Panc1 (cell line): Measurements from ENCODE around the gene SECISBP2. TPM values are rescaled to one million over a fixed set of nuclear protein-coding genes. Genes with fewer than 3 reads are reported as not detected.
"Not testable (repeated sequence)": the region's sequence is repeated elsewhere in the genome, so short reads cannot be mapped to it uniquely, and the experiment has no call there.

ENCODE experiments used
- ATAC-seq: fragments of 200-7000 bp; cut with Tn5 transposase; 2 replicates; pipeline ENCODE4 v1.9.1; 2020; ENCODE audit warnings: mild to moderate bottlenecking, moderate library complexity
- BruUV-seq: library from RNA; stranded (reverse); fragments of 400-500 nt; replicated peaks from 2 replicates; lab custom pipeline; 2021; lab: Mats Ljungman, UMichigan
- CTCF ChIA-PET: fragments of 300-600 bp; sonication (Branson Sonifier 250); formaldehyde crosslinking; loops from one replicate; lab custom pipeline; 2022; ENCODE audit warnings: antibody characterized with exemption; lab: Charles Lee
- POLR2A ChIA-PET: fragments of 300-600 bp; sonication (Branson Sonifier 250); formaldehyde crosslinking; loops from one replicate; lab custom pipeline; 2022; ENCODE audit warnings: antibody characterized with exemption; lab: Charles Lee
- DNase-seq: peaks from one replicate; pipeline ENCODE4 v3.0.0-alpha.2; 2010; ENCODE audit warnings: low read depth, low spot score
- H3K27ac ChIP-seq: 2 replicates; pipeline ENCODE4 v1.5.1; 2011; ENCODE audit warnings: mild to moderate bottlenecking, low read length, inconsistent platforms
- H3K27me3 ChIP-seq: fragments of 200-500 bp; sonication (Bioruptor generic); 2 replicates; pipeline ENCODE4 v1.6.0; 2014; ENCODE audit warnings: low read length, inconsistent platforms; ENCODE audit not compliant: control insufficient read depth, insufficient read depth
- H3K36me3 ChIP-seq: fragments of 200-500 bp; sonication (Bioruptor generic); 2 replicates; pipeline ENCODE4 v1.5.1; 2014; ENCODE audit warnings: inconsistent platforms, mild to moderate bottlenecking, low read length, moderate library complexity; ENCODE audit not compliant: control insufficient read depth, insufficient read depth
- H3K4me1 ChIP-seq: 2 replicates; pipeline ENCODE4 v1.5.1; 2011; ENCODE audit warnings: inconsistent platforms, mild to moderate bottlenecking, low read length, moderate library complexity; ENCODE audit not compliant: control insufficient read depth, insufficient read depth
- H3K4me3 ChIP-seq, 2 experiments: 2 replicates each; pipeline ENCODE4 v1.5.1; 2011 to 2012; ENCODE audit warnings: low read depth in 2 of 2, low read length in 2 of 2, mild to moderate bottlenecking in 2 of 2, inconsistent platforms in 1 of 2, moderate library complexity in 1 of 2
- H3K9me3 ChIP-seq: fragments of 200-500 bp; sonication (Bioruptor generic); 2 replicates; pipeline ENCODE4 v1.5.1; 2014; ENCODE audit warnings: low read depth, mild to moderate bottlenecking, inconsistent platforms, low read length, moderate library complexity; ENCODE audit not compliant: control insufficient read depth, insufficient read depth
- POLR2AphosphoS5 ChIP-seq: IDR thresholded peaks from 2 replicates; pipeline ENCODE4 v1.6.1; 2012; ENCODE audit warnings: mild to moderate bottlenecking, low read depth, low read length, moderate library complexity
- REST ChIP-seq, 2 experiments: IDR thresholded peaks; 2 replicates each; pipeline ENCODE4 v1.6.1; 2011 to 2012; ENCODE audit warnings: low read depth in 2 of 2, control low read depth in 1 of 2, low read length in 1 of 2, mild to moderate bottlenecking in 1 of 2, moderate library complexity in 1 of 2; ENCODE audit not compliant: insufficient read depth in 1 of 2
- SIN3A ChIP-seq: IDR thresholded peaks from 2 replicates; pipeline ENCODE4 v1.6.1; 2012; ENCODE audit warnings: low read depth, mild to moderate bottlenecking, low read length, moderate library complexity, borderline replicate concordance; ENCODE audit not compliant: insufficient read depth
- TCF7L2 ChIP-seq: IDR thresholded peaks from 2 replicates; pipeline ENCODE4 v1.6.1; 2011; ENCODE audit warnings: mild to moderate bottlenecking, low read depth, low read length, inconsistent platforms
- in situ Hi-C: cut with HindIII; loops from 2 replicates; pipeline ENCODE4 v1.10.0; 2016; ENCODE audit warnings: low sequenced_read_pairs, low pct_unique_long_range_greater_than_20kb
- intact Hi-C: fragments of 100-400 bp; cut with micrococcal nuclease; formaldehyde crosslinking; loops from one replicate; pipeline ENCODE4 v1.10.0; 2022; ENCODE audit not compliant: unreplicated experiment
- total RNA-seq: library from RNA; stranded (reverse); gene quantifications from one replicate; pipeline ENCODE4 v1.2.1, GENCODE V29; 2021; ENCODE audit not compliant: unreplicated experiment
- TF ChIP-seq, protein P1 (sequence below): fragments of 450-650 bp; IDR thresholded peaks from 2 replicates; pipeline ENCODE4 v1.5.1; 2017; ENCODE audit warnings: mild to moderate bottlenecking

SECISBP2 gene
- total RNA-seq, 1 experiment from 2014 or later: 17.7 TPM

GRCh38 chr9:89342213-89342612 lies 23.9 kb downstream of the SECISBP2 start:
- ChIA-PET CTCF (no interaction called here), POLR2A (no interaction called here)
- intact Hi-C loops: no loop called here
- ATAC-seq: no peak
- Histone ChIP-seq H3K36me3 (no peaks in the 10 kb centered on the region; the same call in 1 of the 2 replicates), H3K4me3 (no peak overlapping the region), H3K27me3 (no peaks in the 10 kb centered on the region), H3K27ac (no peak overlapping the region), H3K4me1 (no peaks in the 10 kb centered on the region), H3K9me3 (no peaks in the 10 kb centered on the region)
- TF ChIP-seq TCF7L2 (no peak), POLR2AphosphoS5 (no peak), REST (IDR thresholded peaks at IDR 0.05; ENCODE audit: insufficient read depth in 1 of 2, low read depth in 2 of 2, low read length in 1 of 2) (no peak), SIN3A (no peak)
- TF ChIP-seq, protein P1, sequence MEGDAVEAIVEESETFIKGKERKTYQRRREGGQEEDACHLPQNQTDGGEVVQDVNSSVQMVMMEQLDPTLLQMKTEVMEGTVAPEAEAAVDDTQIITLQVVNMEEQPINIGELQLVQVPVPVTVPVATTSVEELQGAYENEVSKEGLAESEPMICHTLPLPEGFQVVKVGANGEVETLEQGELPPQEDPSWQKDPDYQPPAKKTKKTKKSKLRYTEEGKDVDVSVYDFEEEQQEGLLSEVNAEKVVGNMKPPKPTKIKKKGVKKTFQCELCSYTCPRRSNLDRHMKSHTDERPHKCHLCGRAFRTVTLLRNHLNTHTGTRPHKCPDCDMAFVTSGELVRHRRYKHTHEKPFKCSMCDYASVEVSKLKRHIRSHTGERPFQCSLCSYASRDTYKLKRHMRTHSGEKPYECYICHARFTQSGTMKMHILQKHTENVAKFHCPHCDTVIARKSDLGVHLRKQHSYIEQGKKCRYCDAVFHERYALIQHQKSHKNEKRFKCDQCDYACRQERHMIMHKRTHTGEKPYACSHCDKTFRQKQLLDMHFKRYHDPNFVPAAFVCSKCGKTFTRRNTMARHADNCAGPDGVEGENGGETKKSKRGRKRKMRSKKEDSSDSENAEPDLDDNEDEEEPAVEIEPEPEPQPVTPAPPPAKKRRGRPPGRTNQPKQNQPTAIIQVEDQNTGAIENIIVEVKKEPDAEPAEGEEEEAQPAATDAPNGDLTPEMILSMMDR: no peak
- no TSS peak for BruUV-seq
- in situ Hi-C loops: no loop called here
- no peak for DNase-seq

DNA sequence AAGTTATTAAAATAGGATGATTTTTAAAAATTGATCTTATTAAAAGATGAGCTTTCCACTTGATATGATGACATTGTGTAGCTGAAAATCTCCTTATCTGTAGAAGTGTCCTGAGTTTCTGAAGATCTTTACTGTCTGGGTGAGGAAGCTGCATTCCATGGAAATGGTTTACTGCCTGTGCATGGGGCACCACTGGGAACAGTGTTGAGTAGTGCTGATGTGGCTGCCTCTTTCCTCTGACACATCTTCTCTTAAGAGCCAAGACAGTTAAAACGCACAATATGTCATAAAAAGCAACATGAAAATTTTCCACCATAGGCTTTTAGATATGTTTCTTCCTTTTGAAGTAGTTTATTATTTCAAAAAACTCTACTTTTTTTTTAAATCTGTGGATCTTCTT lies 24.6 kb downstream of the SECISBP2 start:
- TF ChIP-seq TCF7L2 (no peak), POLR2AphosphoS5 (no peak), SIN3A (no peak), REST (IDR thresholded peaks at IDR 0.05; ENCODE audit: insufficient read depth in 1 of 2, low read depth in 2 of 2, low read length in 1 of 2) (no peak)
- in situ Hi-C loops: no loop called here
- no TSS peak for BruUV-seq

DNA sequence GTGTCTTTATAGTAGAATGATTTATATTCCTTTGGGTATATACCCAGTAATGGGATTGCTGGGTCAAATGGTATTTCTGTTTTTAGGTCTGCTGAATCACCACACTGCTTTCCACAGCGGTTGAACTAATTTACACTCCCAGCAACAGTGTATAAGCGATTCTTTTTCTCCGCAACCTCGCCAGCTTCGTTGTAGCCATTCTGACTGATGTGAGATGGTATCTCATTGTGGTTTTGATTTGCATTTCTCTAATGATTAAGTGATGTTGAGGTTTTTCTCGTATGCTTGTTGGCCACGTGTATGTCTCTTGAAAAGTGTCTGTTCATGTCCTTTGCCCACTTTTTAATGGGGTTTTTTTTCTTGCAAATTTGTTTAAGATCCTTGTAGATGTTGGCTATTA lies 25.5 kb downstream of the SECISBP2 start:
- H3K9me3 ChIP-seq, H3K36me3 ChIP-seq, H3K4me3 ChIP-seq, ATAC-seq, H3K4me1 ChIP-seq, intact Hi-C loops, H3K27me3 ChIP-seq, in situ Hi-C loops, H3K27ac ChIP-seq, BruUV-seq, POLR2A ChIA-PET, DNase-seq: not testable (repeated sequence)
- CTCF ChIA-PET: interaction anchor here (0.6 kb wide), 1 partner anchor 209 kb away, joined by 5 read pairs; no protein-coding TSS in a partner anchor

More for the DNA sequence above, 24.6 kb downstream of the SECISBP2 start:
- no peak overlapping the region for H3K27ac ChIP-seq
- H3K4me1 ChIP-seq: no peaks in the 10 kb centered on the region
- H3K9me3 ChIP-seq: no peaks in the 10 kb centered on the region
- DNase-seq (no peak), ATAC-seq (no peak)
- intact Hi-C loops: no loop called here
- H3K4me3 ChIP-seq: no peak overlapping the region
- ChIA-PET POLR2A (no interaction called here), CTCF (no interaction called here)
- H3K36me3 ChIP-seq: no peaks in the 10 kb centered on the region; the same call in 1 of the 2 replicates
- H3K27me3 ChIP-seq: no peaks in the 10 kb centered on the region
